ENCODE results near the gene URAD. TPM values are rescaled to one million over a fixed set of nuclear protein-coding genes. Genes with fewer than 3 reads are reported as not detected.
"Not testable (repeated sequence)": the region's sequence is repeated elsewhere in the genome, so short reads cannot be mapped to it uniquely, and the experiment has no call there.

URAD gene
- polyA plus RNA-seq, 1 donor = 47.1 TPM

GRCh38 chr13:28026508-28026907 lies 38.0 kb upstream of the URAD start:
- no peaks in the 10 kb centered on the region for H3K36me3 ChIP-seq (ENCODE audit: control insufficient read depth, insufficient read depth, low read length)
- no peaks in the 10 kb centered on the region for H3K27me3 ChIP-seq (ENCODE audit: control insufficient read depth, insufficient read depth, low read length)
- DNase-seq = no peak
- WGBS (ENCODE audit: insufficient coverage, low lambda C conversion rate) = no CpG with 5 or more reads among the region's 9 CpGs
- H3K4me1 ChIP-seq (ENCODE audit: control insufficient read depth, insufficient read depth, low read length) = peaks cover 7% of the 10 kb centered on the region
- H3K27ac ChIP-seq (ENCODE audit: low read length) = no peak overlapping the region
- H3K4me3 ChIP-seq (ENCODE audit: low read length) = no peak overlapping the region
- H3K9me3 ChIP-seq (ENCODE audit: control insufficient read depth, low read depth, low read length) = no peaks in the 10 kb centered on the region

- DNase-seq = peak in 1 of 2 donors; percentile 55
- 25% methylated on average over 1 of the region's 9 CpGs for WGBS (ENCODE audit: insufficient coverage, low lambda C conversion rate)
- H3K9me3 ChIP-seq (ENCODE audit: control insufficient read depth, low read depth, low read length) = no peaks in the 10 kb centered on the region
Measured at GRCh38 chr13:28022848-28023518, 34.5 kb upstream of the URAD start.

GRCh38 chr13:28014301-28014700 lies 25.8 kb upstream of the URAD start:
- Histone ChIP-seq H3K4me1 (ENCODE audit: control insufficient read depth, insufficient read depth, low read length) (no peaks in the 10 kb centered on the region), H3K9me3 (ENCODE audit: control insufficient read depth, low read depth, low read length) (no peaks in the 10 kb centered on the region), H3K36me3 (ENCODE audit: control insufficient read depth, insufficient read depth, low read length) (no peaks in the 10 kb centered on the region), H3K4me3 (ENCODE audit: low read length) (no peak overlapping the region), H3K27ac (ENCODE audit: low read length) (no peak overlapping the region), H3K27me3 (ENCODE audit: control insufficient read depth, insufficient read depth, low read length) (no peaks in the 10 kb centered on the region)
- no peak for DNase-seq
- no CpG with 5 or more reads among the region's 3 CpGs for WGBS (ENCODE audit: insufficient coverage, low lambda C conversion rate)

More at GRCh38 chr13:28022848-28023518, 34.5 kb upstream of the URAD start:
- Histone ChIP-seq H3K27ac (ENCODE audit: low read length) (no peak overlapping the region), H3K4me1 (ENCODE audit: control insufficient read depth, insufficient read depth, low read length) (peaks cover 7% of the 10 kb centered on the region), H3K27me3 (ENCODE audit: control insufficient read depth, insufficient read depth, low read length) (no peaks in the 10 kb centered on the region), H3K4me3 (ENCODE audit: low read length) (no peak overlapping the region), H3K36me3 (ENCODE audit: control insufficient read depth, insufficient read depth, low read length) (no peaks in the 10 kb centered on the region)

- WGBS (ENCODE audit: insufficient coverage, low lambda C conversion rate) = 100% methylated on average over 1 of the region's 1 CpG
- H3K9me3 ChIP-seq (ENCODE audit: control insufficient read depth, low read depth, low read length) = no peaks in the 10 kb centered on the region
- H3K4me1 ChIP-seq (ENCODE audit: control insufficient read depth, insufficient read depth, low read length) = no peaks in the 10 kb centered on the region
- H3K27me3 ChIP-seq (ENCODE audit: control insufficient read depth, insufficient read depth, low read length) = no peaks in the 10 kb centered on the region
- no peak for DNase-seq
- H3K27ac ChIP-seq (ENCODE audit: low read length) = no peak overlapping the region
- H3K36me3 ChIP-seq (ENCODE audit: control insufficient read depth, insufficient read depth, low read length) = no peaks in the 10 kb centered on the region
- H3K4me3 ChIP-seq (ENCODE audit: low read length) = no peak overlapping the region
Measured at GRCh38 chr13:28013482-28013881, 25.0 kb upstream of the URAD start.

GRCh38 chr13:28012896-28013295 lies 24.4 kb upstream of the URAD start:
- Histone ChIP-seq H3K27ac (ENCODE audit: low read length) (no peak overlapping the region), H3K36me3 (ENCODE audit: control insufficient read depth, insufficient read depth, low read length) (no peaks in the 10 kb centered on the region), H3K27me3 (ENCODE audit: control insufficient read depth, insufficient read depth, low read length) (no peaks in the 10 kb centered on the region), H3K4me3 (ENCODE audit: low read length) (no peak overlapping the region), H3K4me1 (ENCODE audit: control insufficient read depth, insufficient read depth, low read length) (no peaks in the 10 kb centered on the region), H3K9me3 (ENCODE audit: control insufficient read depth, low read depth, low read length) (no peaks in the 10 kb centered on the region)
- peak in 1 of 2 donors; percentile 21 for DNase-seq

- H3K36me3 ChIP-seq (ENCODE audit: control insufficient read depth, insufficient read depth, low read length) = no peaks in the 10 kb centered on the region
- WGBS (ENCODE audit: insufficient coverage, low lambda C conversion rate) = no CpG with 5 or more reads among the region's 4 CpGs
- no peak for DNase-seq
Measured at GRCh38 chr13:28012383-28012782, 23.9 kb upstream of the URAD start.

GRCh38 chr13:28010046-28010445 lies 21.6 kb upstream of the URAD start:
- H3K4me1 ChIP-seq (ENCODE audit: control insufficient read depth, insufficient read depth, low read length) = no peaks in the 10 kb centered on the region
- no peaks in the 10 kb centered on the region for H3K36me3 ChIP-seq (ENCODE audit: control insufficient read depth, insufficient read depth, low read length)
- H3K4me3 ChIP-seq (ENCODE audit: low read length) = no peak overlapping the region
- 79% methylated on average over 4 of the region's 5 CpGs for WGBS (ENCODE audit: insufficient coverage, low lambda C conversion rate)
- no peak for DNase-seq
- no peak overlapping the region for H3K27ac ChIP-seq (ENCODE audit: low read length)
- H3K9me3 ChIP-seq (ENCODE audit: control insufficient read depth, low read depth, low read length) = no peaks in the 10 kb centered on the region
- H3K27me3 ChIP-seq (ENCODE audit: control insufficient read depth, insufficient read depth, low read length) = no peaks in the 10 kb centered on the region

More at GRCh38 chr13:28012383-28012782, 23.9 kb upstream of the URAD start:
- Histone ChIP-seq H3K4me3 (ENCODE audit: low read length) (no peak overlapping the region), H3K9me3 (ENCODE audit: control insufficient read depth, low read depth, low read length) (no peaks in the 10 kb centered on the region), H3K27ac (ENCODE audit: low read length) (no peak overlapping the region), H3K4me1 (ENCODE audit: control insufficient read depth, insufficient read depth, low read length) (no peaks in the 10 kb centered on the region), H3K27me3 (ENCODE audit: control insufficient read depth, insufficient read depth, low read length) (no peaks in the 10 kb centered on the region)

GRCh38 chr13:28005016-28005415 lies 16.5 kb upstream of the URAD start:
- not testable (repeated sequence) for H3K9me3 ChIP-seq (ENCODE audit: control insufficient read depth, low read depth, low read length); H3K27me3 ChIP-seq (ENCODE audit: control insufficient read depth, insufficient read depth, low read length); DNase-seq; H3K4me1 ChIP-seq (ENCODE audit: control insufficient read depth, insufficient read depth, low read length); H3K4me3 ChIP-seq (ENCODE audit: low read length); H3K36me3 ChIP-seq (ENCODE audit: control insufficient read depth, insufficient read depth, low read length); H3K27ac ChIP-seq (ENCODE audit: low read length)
- WGBS (ENCODE audit: insufficient coverage, low lambda C conversion rate) = no CpG with 5 or more reads among the region's 13 CpGs

- 80% methylated on average over 1 of the region's 6 CpGs for WGBS (ENCODE audit: insufficient coverage, low lambda C conversion rate)
Measured at GRCh38 chr13:28002886-28003698, 14.6 kb upstream of the URAD start.

GRCh38 chr13:28001837-28002473 lies 13.5 kb upstream of the URAD start:
- no peaks in the 10 kb centered on the region for H3K27me3 ChIP-seq (ENCODE audit: control insufficient read depth, insufficient read depth, low read length)
- no peak overlapping the region for H3K27ac ChIP-seq (ENCODE audit: low read length)
- no peak overlapping the region for H3K4me3 ChIP-seq (ENCODE audit: low read length)
- H3K36me3 ChIP-seq (ENCODE audit: control insufficient read depth, insufficient read depth, low read length) = no peaks in the 10 kb centered on the region
- no peaks in the 10 kb centered on the region for H3K4me1 ChIP-seq (ENCODE audit: control insufficient read depth, insufficient read depth, low read length)
- DNase-seq = no peak
- WGBS (ENCODE audit: insufficient coverage, low lambda C conversion rate) = no CpG with 5 or more reads among the region's 20 CpGs
- H3K9me3 ChIP-seq (ENCODE audit: control insufficient read depth, low read depth, low read length) = no peaks in the 10 kb centered on the region

More at GRCh38 chr13:28002886-28003698, 14.6 kb upstream of the URAD start:
- Histone ChIP-seq H3K36me3 (ENCODE audit: control insufficient read depth, insufficient read depth, low read length) (no peaks in the 10 kb centered on the region), H3K9me3 (ENCODE audit: control insufficient read depth, low read depth, low read length) (no peaks in the 10 kb centered on the region), H3K4me3 (ENCODE audit: low read length) (no peak overlapping the region), H3K4me1 (ENCODE audit: control insufficient read depth, insufficient read depth, low read length) (no peaks in the 10 kb centered on the region), H3K27ac (ENCODE audit: low read length) (no peak overlapping the region), H3K27me3 (ENCODE audit: control insufficient read depth, insufficient read depth, low read length) (no peaks in the 10 kb centered on the region)
- DNase-seq = no peak
